HG03575 (cell line): ENCODE measurements around the gene SLC9A9.

Experiments used
- ATAC-seq: cut with Tn5 transposase; IDR thresholded peaks from one replicate; pipeline ENCODE4 v1.9.1; 2021; ENCODE audit not compliant: unreplicated experiment, insufficient number of reproducible peaks, low FRiP score; ENCODE audit errors: extremely low read depth

SLC9A9 gene

DNA sequence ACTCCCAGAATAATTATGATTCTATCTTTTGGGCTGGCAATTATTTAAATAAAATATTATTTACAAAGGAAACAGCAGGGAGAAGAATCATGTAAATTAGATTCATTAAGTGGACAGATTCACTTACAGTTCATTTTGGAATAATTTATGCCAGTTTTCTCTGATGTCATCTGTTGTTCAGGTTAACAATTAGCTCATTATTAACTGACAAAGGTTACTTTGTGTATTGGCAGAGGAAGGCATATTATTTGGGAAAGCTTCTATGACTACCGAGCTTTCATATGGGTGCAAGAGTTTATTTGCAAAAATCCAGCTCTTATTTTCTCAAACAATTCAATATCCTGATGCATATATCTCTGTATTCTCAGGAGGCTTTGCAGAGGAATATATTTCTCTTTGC, 504.3 kb downstream of the SLC9A9 start:
- no peak for ATAC-seq

DNA sequence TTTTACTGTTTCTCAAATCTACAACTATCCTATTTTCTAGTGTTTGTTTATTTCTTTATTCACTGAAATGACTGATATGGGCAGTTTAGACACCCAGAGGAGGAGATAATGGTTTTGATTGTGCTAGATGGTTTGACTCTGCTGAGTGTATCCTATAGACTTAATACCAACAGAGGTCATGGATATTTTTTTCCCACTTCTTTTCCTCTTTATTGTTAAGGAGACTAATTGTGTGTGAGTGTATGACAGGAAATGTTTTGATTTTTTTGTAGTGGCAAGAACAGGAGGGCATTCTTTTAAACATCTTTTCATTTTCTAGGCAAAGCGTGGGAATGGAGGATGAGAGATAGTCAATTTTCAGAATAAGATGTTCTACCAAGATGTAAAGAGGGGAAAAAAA, 505.2 kb downstream of the SLC9A9 start:
- no peak for ATAC-seq

GRCh38 chr3:143339451-143339850, 508.8 kb downstream of the SLC9A9 start:
- no peak for ATAC-seq

DNA sequence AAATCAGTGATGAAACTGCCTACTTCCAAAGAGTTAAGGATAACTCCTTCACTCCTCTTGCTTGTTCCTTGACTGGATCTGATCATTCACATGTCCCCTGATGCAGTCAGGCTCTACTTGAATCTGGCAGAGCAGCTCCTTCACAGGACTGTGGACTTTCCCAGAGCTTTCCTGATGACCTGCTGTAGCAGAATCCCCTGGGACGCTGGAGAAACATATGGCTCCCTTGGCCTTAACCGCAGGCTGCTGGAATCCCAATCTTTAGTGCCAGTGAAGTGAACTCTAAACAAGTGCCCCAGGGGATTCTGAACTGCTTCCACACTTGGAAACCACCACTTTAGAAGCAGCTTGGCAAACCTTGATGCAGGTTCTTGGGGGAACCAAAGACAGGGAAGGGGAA, 510.9 kb downstream of the SLC9A9 start:
- ATAC-seq, result no peak

DNA sequence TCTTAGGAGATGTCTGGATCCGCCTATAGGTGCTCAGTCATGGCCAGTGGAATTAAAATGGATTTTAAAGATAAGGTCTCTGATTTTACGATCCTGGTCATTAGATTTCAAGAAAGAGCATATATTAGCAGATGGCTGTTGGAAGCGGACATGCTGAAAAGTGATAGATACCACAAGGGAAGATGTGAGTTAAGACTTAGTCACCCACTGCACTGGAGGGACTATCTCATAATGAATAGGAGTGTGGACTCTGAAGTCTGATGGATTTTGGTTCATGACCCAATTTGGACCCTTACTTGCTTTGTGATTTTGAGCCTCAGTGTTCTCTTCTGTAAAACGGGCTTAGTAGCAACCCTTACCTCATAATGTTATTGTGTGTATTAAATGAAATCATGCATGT, 514.0 kb downstream of the SLC9A9 start:
- ATAC-seq, result no peak

GRCh38 chr3:143333367-143333766, 514.9 kb downstream of the SLC9A9 start:
- no peak for ATAC-seq

GRCh38 chr3:143332026-143332425, 516.2 kb downstream of the SLC9A9 start:
- no peak for ATAC-seq

- ATAC-seq, result no peak
Measured at GRCh38 chr3:143331350-143331749, 516.9 kb downstream of the SLC9A9 start.

DNA sequence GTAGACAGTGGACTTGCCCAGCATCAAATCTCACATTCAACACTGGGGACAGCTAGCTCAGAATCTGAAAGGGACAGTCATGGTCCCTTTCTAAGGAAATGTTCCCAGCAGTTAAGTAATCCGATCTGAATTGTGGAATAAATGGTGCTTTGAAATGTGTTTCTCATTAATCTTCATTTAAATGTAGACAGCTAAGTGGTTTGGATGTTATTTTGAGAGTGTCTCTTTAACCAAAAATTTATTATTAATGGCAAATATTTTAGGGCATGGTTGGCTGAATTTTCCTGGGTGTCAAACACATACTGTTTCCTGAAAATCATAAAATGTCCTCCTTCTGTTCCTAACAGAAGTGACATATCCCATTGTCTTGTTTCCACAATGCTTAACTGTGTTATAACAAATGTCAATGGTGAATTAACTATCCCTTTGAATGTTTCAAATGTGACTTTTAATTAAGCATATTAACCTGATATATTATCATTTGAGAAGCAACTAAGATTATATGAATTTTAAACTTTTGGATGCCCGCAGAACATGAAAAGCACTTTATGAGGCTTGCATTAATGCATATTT, 517.9 kb downstream of the SLC9A9 start:
- no peak for ATAC-seq

DNA sequence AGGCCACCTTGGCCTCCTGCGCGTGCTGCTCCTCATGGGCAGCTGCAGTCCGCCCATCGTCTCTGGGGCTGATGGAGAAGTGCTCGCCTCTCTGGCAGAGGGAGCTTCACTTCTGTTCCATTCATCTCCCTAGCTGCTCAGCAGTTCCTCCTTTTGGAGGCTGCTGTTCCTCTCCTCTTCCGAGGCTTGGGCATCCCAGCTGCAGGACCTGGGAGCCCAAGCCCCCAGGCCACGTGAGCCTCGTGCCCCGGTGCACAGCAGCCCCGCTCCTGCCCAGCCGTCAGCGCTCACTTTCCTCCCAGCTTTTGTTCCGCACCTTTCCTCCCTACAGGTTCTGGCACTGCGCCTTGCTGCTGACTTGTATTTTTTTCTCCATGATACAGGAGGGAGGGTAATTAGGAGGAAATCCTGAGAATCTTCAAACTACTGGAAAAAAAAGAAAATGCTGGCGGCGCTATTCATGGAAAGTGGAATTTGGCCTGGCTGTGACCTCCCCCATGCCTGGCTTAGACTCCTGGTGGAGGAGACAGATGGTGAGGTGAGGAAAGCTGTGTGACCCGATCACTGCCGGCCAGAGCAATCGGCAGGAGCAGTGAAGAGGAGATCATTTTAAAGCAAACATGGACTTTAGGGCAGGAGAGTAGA, 518.6 kb downstream of the SLC9A9 start:
- no peak for ATAC-seq

DNA sequence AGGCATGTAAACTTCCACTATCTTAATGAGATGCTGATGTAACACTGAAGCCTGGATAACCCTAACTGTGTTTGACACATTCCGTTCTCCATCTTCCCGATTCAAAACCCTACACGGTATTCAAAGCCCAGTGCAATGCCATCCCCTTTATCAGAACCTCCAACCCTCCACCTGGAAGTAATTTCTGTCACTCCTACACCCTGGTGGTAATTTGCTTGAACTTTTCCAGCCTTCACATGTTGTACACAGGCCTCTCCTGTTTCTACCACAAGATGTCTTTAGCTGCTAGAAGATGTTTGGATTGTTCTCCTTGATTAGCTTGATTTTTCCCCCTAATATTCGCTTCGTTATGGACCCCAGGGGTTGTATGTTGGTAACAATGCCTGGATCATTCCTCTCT, 519.8 kb downstream of the SLC9A9 start:
- ATAC-seq, result no peak

DNA sequence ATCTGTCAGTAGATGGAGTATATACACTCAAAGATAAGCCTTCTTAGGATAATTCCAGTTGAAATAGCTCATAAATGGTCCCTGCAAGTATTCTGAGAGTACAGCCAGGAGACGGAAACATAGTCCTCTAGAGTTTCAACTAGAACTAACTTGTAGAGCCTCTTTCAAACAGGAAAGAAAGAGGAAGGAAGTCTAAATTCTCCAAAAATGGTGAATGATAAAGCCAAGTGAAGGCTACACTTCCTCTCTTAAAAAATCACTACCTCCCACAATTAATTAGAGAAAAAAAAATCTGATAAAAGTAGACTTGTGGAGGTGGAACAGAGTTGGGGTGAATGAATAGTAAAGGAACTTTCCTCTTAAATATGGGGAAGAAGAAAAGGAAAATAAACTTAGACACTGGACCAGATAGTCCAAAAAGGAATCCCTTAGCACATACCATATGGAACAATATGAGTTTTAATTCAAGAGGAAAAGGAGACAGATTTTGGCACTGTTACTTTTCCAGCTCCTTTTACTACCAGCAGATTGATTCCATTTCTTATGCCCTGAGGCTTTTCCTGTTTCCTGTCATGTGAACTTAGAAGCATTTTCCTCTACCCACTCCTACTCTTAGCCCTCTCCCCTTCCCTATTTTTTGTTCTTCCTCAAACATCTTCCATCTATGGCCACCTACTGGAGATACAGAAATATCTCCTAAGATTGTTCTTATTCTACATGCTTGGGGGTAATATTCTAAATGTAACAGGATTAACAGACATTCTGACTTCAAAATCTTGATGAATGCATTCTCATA, 521.1 kb downstream of the SLC9A9 start:
- no peak for ATAC-seq

DNA sequence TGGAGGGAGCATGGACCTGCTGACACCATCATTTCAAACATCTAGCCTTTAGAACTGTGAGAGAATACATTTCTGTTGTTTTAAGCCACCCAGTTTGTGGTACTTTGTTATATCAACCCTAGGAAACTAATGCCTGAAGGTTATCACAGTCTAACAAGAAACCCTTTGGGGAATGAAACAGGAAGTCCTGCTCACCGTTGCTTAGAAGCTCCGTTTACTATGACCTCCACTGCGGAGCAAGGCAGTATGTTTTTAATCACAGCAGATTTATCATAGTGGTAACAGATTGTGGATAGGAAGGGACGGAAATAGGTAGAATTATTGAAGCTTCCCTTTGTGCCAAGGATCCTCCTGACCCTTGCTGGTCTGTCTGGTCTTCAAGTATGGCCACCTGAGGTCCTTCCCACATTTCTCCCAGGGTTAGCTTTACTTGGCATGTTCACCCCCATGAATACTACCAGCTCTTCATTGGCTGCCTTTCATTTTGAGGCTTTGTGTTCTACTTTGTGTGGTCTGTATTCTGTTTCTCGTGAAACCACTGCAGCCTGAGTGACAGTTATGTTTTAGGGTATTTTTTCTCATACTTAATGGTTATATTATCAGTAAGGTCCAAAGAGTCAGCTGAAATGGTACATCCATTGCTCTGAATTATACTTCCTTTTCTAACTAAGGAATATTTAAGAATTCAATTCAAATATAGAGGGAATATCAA, 527.1 kb downstream of the SLC9A9 start:
- ATAC-seq, result no peak

DNA sequence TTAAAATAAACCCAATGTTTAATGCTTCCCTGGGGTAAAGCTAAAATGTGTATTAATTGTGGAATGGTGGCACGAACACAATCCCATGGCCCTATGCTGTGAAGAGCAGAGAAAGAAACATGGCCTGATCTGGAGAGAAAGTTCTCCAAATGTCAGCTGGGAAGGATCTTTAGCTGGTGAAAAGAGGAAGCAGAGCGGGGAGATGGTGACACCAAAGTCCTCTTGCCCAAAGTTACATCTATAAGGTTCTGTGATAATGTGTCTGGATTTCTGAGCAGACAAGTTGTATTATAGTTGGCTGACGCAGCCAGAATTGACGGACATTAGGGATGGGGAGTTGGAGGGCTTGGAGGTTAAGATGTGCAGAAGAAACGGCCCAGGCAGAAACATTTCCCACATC, 532.5 kb downstream of the SLC9A9 start:
- ATAC-seq, result no peak

GRCh38 chr3:143314251-143315093, 533.8 kb downstream of the SLC9A9 start:
- no peak for ATAC-seq

- ATAC-seq, result no peak
Measured at GRCh38 chr3:143313893-143314188, 534.4 kb downstream of the SLC9A9 start.

DNA sequence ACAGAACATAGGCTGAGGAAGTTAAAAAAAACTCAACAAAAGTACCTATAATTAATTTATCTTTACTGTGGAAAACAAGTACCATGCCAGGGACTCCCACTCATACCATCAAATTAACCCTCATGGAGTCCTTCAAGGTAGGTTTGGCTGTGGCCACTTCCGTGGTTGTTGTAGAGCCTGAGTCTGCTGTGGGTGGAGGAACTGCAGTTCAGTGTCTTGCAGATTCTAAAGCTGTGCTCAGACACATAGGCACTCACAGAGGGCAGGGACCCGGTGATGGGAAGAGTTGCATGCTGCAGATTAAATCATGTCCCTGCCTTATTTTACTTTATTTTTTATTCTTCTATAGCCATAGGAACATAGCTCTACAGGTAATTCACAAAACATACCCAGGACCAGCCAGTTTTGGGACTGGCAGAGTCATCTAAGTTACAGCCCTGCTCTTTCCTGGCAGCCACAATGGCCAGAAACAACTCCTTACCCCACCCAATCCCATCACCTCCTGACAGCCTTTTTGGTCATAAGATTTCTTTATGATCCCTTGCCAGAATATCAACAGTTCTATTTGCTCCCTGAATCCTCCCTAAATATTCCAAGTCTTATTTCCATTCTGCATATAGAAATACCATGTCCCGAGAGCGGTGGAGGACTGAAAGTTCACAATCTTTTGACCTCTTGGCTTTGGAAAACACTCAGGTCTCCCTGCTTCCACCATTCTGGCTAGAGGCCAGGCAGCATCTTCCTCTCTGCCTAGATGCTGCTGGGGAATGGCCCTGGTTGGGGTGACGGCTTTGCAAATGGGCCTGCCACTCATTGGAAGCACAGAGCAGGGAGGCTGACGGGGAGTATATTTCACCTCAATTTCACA, 535.0 kb downstream of the SLC9A9 start:
- ATAC-seq, result no peak

- no peak for ATAC-seq
Measured at GRCh38 chr3:143311096-143311495, 537.2 kb downstream of the SLC9A9 start.
